Measurements from ENCODE around the gene CLASRP.

Gene CLASRP

GRCh38 chr19:45061965-45062364 lies 23.1 kb downstream of the CLASRP start:
- DNase-seq (ENCODE audit: low spot score), result no peak

GRCh38 chr19:45063851-45064801 lies 25.3 kb downstream of the CLASRP start:
- no peak for DNase-seq (ENCODE audit: low spot score)

GRCh38 chr19:45066921-45067661 lies 28.2 kb downstream of the CLASRP start:
- no peak for DNase-seq (ENCODE audit: low spot score)

- DNase-seq (ENCODE audit: low spot score), result no peak
These were observed 29.2 kb downstream of the CLASRP start for GRCh38 chr19:45068041-45068440.

GRCh38 chr19:45069056-45069455 lies 30.2 kb downstream of the CLASRP start:
- DNase-seq (ENCODE audit: low spot score), result no peak

- DNase-seq (ENCODE audit: low spot score), result no peak
These were observed 31.4 kb downstream of the CLASRP start for GRCh38 chr19:45070214-45070613.

- DNase-seq (ENCODE audit: low spot score), result no peak
These were observed 32.2 kb downstream of the CLASRP start for GRCh38 chr19:45070861-45071544.

GRCh38 chr19:45071545-45071938 lies 32.7 kb downstream of the CLASRP start:
- no peak for DNase-seq (ENCODE audit: low spot score)

- no peak for DNase-seq (ENCODE audit: low spot score)
These were observed 33.3 kb downstream of the CLASRP start for GRCh38 chr19:45071969-45072790.

GRCh38 chr19:45074744-45075300 lies 36.0 kb downstream of the CLASRP start:
- DNase-seq (ENCODE audit: low spot score), result no peak

- peak; percentile 81 for DNase-seq (ENCODE audit: low spot score)
These were observed 36.6 kb downstream of the CLASRP start for GRCh38 chr19:45075301-45076028.

- peak; percentile 88 for DNase-seq (ENCODE audit: low spot score)
These were observed 37.4 kb downstream of the CLASRP start, which contains the start of gene ZNF296 for GRCh38 chr19:45076029-45076850. TSS of gene ZNF296 (minus strand) at chr19:45076478. CDS start at chr19:45076373, 105 bp downstream.

- DNase-seq (ENCODE audit: low spot score), result no peak
These were observed 38.2 kb downstream of the CLASRP start for GRCh38 chr19:45076851-45077730.

GRCh38 chr19:45078390-45079062 lies 39.7 kb downstream of the CLASRP start:
- no peak for DNase-seq (ENCODE audit: low spot score)

GRCh38 chr19:45079063-45079910 lies 40.4 kb downstream of the CLASRP start, which contains the start of gene GEMIN7:
TSS of gene GEMIN7 (plus strand) at chr19:45079260. CDS start at chr19:45090115, 10,855 bp downstream.
- DNase-seq (ENCODE audit: low spot score), result peak; percentile 85

GRCh38 chr19:45079911-45080370 lies 41.1 kb downstream of the CLASRP start:
- no peak for DNase-seq (ENCODE audit: low spot score)

- no peak for DNase-seq (ENCODE audit: low spot score)
These were observed 43.3 kb downstream of the CLASRP start for GRCh38 chr19:45082170-45082569.

All from LoVo (cell line).